Uterus (tissue), 4 donors: ENCODE data around the gene FAM53B. TPM values are rescaled to one million over a fixed set of nuclear protein-coding genes. Genes with fewer than 3 reads are reported as not detected.

Source experiments
- DNase-seq, 2 donors: peaks; one replicate each; pipeline ENCODE4 v3.0.0-alpha.2; 2019 to 2020
- H3K27ac ChIP-seq, 2 donors: fragments of 200-600 bp; sonication (generic); 1 replicate in 1 of 2; 2 replicates in 1 of 2; pipeline ENCODE4 v1.5.1; 2016 to 2018
- H3K27me3 ChIP-seq, 2 donors: fragments of 200-600 bp; sonication (generic); one replicate each; pipeline ENCODE4 v1.5.1; 2018 to 2019; ENCODE audit warnings: control low read depth in 1 of 2
- H3K36me3 ChIP-seq, 2 donors: fragments of 200-600 bp; sonication (generic); one replicate each; pipeline ENCODE4 v1.5.1; 2019; ENCODE audit warnings: control low read depth in 1 of 2
- H3K4me1 ChIP-seq, 2 donors: fragments of 200-600 bp; sonication (generic); one replicate each; pipeline ENCODE4 v1.5.1; 2018 to 2019; ENCODE audit warnings: control low read depth in 1 of 2
- H3K4me3 ChIP-seq, 2 donors: fragments of 200-600 bp; sonication (generic); 1 replicate in 1 of 2; 2 replicates in 1 of 2; pipeline ENCODE4 v1.5.1; 2018 to 2019; ENCODE audit warnings: mild to moderate bottlenecking in 1 of 2
- H3K9me3 ChIP-seq, 2 donors: fragments of 200-600 bp; sonication (generic); one replicate each; pipeline ENCODE4 v1.5.1; 2019; ENCODE audit warnings: control low read depth in 1 of 2
- POLR2A ChIP-seq, 2 donors: fragments of 450-650 bp; IDR thresholded peaks; one replicate each; pipeline ENCODE4 v1.6.1; 2016; ENCODE audit warnings: antibody characterized with exemption in 2 of 2, mild to moderate bottlenecking in 1 of 2, moderate library complexity in 1 of 2
- intact Hi-C: fragments of 100-400 bp; cut with DNase I; formaldehyde crosslinking; loops from one replicate; pipeline ENCODE4 v1.15.1; 2023; ENCODE audit warnings: low total_unique reads
- total RNA-seq, 4 donors: library from RNA; depleted of rRNA in 3 of 4; stranded (reverse); fragments of >200 nt in 3 of 4; gene quantifications; one replicate each; pipeline versions ENCODE4 v1.1.0 to v1.2.4, GENCODE V29; 2014 to 2023
- TF ChIP-seq, protein P1 (sequence below), 4 experiments: fragments of 200-600 bp in 2 of 4; fragments of 450-650 bp in 2 of 4; sonication (generic) in 2 of 4; IDR thresholded peaks; one replicate each; pipeline ENCODE4 v1.5.1; 2016 to 2019; ENCODE audit warnings: antibody characterized with exemption in 4 of 4, mild to moderate bottlenecking in 2 of 4, moderate library complexity in 1 of 4
- donor health status: DM: yes; HTN: yes; CAD: no.

The FAM53B gene
- total RNA-seq, 4 donors from 2014 or later, result 10.9 to 94.3 (median 67.8) TPM

DNA sequence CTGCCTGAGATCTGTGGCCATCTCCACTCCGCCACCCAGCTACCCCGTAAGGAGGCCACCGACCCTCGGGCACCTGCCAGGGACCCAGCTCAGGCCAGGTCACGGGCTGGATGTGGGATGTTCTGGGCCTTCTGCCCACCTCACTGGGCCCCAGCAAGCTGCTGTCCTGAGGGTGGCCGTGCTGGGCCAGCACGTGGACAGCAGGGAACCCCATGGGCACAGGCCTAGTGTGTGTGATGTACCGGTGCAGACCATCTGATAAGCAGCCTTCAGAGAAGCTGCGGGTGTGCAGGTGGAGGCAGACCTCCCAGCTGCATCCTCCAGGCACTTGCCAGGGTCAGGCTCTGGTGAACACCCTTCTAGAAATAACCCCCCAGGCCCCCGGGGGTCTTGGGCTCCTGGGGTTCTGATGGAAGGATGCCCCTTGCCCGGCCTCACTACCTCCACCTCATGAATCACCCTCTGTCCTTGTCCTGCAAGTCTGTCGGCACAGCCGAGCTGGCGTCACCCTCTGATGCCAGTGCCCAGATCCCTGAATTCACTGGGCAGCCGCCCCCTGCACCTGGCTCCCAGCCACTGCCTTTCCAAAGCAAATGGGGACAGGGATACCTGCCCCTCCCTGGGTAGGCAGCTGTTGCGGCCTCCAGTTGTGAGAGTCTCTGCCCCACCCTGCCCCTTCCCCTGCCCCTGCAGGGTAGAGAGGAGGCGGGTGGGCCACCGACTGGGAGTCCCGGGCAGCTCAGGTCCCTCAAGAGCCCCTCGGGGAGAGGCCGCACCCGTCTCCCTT, 139.8 kb downstream of the FAM53B start:
- TF ChIP-seq, protein P1, sequence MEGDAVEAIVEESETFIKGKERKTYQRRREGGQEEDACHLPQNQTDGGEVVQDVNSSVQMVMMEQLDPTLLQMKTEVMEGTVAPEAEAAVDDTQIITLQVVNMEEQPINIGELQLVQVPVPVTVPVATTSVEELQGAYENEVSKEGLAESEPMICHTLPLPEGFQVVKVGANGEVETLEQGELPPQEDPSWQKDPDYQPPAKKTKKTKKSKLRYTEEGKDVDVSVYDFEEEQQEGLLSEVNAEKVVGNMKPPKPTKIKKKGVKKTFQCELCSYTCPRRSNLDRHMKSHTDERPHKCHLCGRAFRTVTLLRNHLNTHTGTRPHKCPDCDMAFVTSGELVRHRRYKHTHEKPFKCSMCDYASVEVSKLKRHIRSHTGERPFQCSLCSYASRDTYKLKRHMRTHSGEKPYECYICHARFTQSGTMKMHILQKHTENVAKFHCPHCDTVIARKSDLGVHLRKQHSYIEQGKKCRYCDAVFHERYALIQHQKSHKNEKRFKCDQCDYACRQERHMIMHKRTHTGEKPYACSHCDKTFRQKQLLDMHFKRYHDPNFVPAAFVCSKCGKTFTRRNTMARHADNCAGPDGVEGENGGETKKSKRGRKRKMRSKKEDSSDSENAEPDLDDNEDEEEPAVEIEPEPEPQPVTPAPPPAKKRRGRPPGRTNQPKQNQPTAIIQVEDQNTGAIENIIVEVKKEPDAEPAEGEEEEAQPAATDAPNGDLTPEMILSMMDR (IDR thresholded peaks at IDR 0.05), result no peak
- TF ChIP-seq POLR2A (IDR thresholded peaks at IDR 0.05), result no peak
- Histone ChIP-seq H3K4me1 (no peaks in the 10 kb centered on the region), H3K9me3 (no peaks in the 10 kb centered on the region), H3K27me3 (no peaks in the 10 kb centered on the region), H3K4me3 (no peak overlapping the region), H3K36me3 (no peaks in the 10 kb centered on the region), H3K27ac (no peak overlapping the region)
- intact Hi-C loops, result no loop called here
- no peak for DNase-seq

DNA sequence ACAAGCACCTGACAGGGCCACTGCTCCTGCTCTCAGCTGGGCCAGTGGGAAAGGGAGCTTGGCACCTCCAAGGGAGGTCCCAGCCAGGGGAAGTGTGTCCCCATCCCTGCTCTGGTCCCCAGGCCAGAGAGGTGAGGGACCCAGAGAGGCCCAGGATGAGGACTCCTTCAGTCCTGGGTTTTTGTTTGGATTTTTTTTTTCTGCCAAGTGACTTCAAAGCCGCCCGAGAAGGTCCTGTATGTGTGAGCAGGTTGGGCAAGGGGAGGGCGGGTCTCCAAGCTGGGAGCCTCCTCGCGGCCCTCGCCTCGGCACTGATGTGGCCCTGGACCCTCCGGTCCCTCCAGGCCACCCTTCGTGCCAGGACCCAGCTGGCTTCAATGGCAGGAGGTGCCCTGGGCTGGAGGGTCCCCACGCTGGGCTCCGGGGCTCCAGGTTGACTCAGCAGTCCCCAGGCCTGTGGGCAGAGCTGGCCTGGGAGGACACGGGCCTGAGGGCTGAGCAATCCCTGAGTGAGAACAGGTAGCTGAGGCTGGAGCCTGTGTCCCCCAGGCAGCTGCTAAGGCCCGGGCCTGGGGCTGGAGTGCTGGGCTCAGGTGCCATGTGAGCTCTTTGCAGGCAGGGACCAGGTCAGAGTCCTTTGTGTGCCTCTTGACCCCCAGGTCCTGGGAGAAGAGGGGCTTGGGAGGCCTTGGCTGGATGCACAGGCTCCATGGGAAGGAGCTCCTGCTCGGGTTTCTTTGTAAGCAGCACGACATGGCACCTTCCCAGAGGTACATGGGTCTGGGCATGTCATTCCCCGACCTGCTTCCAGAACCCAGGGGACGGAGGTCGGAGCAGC, 140.6 kb downstream of the FAM53B start:
- TF ChIP-seq, protein P1 (IDR thresholded peaks at IDR 0.05), result no peak
- TF ChIP-seq POLR2A (IDR thresholded peaks at IDR 0.05), result no peak
- H3K9me3 ChIP-seq, result no peaks in the 10 kb centered on the region
- intact Hi-C loops, result no loop called here
- DNase-seq, result no peak
- no peak overlapping the region for H3K27ac ChIP-seq
- no peaks in the 10 kb centered on the region for H3K4me1 ChIP-seq
- H3K27me3 ChIP-seq, result no peaks in the 10 kb centered on the region
- H3K36me3 ChIP-seq, result no peaks in the 10 kb centered on the region
- H3K4me3 ChIP-seq, result no peak overlapping the region

DNA sequence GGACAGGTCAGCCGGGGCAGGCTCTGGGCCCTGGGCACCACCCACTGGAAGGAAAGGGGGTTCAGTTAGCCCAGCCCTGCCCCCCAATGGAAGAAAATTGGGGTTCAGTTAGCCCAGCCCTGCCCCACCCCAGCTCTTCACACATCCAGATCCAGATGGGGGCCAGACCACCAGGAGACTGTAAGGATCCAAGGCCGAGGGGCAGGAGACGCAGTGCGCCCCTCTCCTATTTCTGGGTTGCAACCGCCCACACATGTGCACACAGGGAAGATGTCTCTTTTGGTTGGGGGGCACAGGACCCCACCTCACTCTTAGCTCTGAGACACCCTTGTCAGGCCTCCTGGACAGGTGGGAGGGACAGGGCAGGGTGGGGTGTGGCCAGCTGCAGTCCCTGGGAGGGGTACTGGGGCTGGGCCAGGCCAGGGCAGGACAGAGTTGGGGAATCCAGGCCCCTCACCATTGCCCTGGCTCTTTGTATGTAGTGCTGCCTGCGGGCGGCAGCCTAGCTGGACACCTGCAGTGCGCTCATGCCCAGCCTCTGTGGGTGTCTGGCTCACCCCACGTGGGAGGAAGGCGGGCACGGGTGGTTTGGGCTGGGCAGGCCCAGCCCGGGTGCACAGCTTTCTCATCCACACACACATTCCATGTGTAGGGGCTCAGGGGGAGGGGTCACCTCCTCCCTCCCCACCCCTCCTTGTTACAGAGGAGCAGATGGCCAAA, 141.4 kb downstream of the FAM53B start:
- H3K27me3 ChIP-seq, result no peaks in the 10 kb centered on the region
- TF ChIP-seq, protein P1 (IDR thresholded peaks at IDR 0.05), result no peak
- TF ChIP-seq POLR2A (IDR thresholded peaks at IDR 0.05), result no peak
- DNase-seq, result no peak
- intact Hi-C loops, result no loop called here
- H3K36me3 ChIP-seq, result no peaks in the 10 kb centered on the region
- H3K4me1 ChIP-seq, result no peaks in the 10 kb centered on the region
- H3K27ac ChIP-seq, result no peak overlapping the region
- no peaks in the 10 kb centered on the region for H3K9me3 ChIP-seq
- no peak overlapping the region for H3K4me3 ChIP-seq

DNA sequence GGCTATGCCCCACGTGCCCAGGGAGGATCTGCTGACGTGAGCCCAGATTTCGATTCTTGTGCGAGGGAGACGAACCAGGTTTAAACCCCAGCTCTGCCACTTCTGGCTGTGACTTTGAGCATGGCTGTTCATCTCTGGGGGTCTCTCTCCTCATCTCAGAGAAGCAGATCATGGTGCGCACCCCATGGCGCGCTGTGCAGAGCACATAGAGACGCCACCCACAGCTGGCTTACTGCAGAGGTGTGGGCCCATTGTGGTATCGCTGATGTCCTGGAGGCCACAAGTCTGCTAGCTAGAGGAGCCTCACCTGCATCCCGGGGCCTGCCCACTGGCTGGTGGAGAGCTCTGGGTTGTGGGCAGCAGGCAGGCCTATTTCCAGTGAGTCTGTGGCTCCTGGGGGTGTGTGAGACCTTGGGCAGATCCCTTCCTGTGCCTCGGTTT, 142.0 kb downstream of the FAM53B start:
- H3K27me3 ChIP-seq, result no peaks in the 10 kb centered on the region
- H3K4me1 ChIP-seq, result no peaks in the 10 kb centered on the region
- H3K36me3 ChIP-seq, result no peaks in the 10 kb centered on the region
- no peak overlapping the region for H3K27ac ChIP-seq
- TF ChIP-seq POLR2A (IDR thresholded peaks at IDR 0.05), result no peak
- TF ChIP-seq, protein P1 (IDR thresholded peaks at IDR 0.05), result no peak
- intact Hi-C loops, result no loop called here
- no peak for DNase-seq
- H3K9me3 ChIP-seq, result no peaks in the 10 kb centered on the region
- no peak overlapping the region for H3K4me3 ChIP-seq
